ENCODE results near the gene TOR2A.

DNA sequence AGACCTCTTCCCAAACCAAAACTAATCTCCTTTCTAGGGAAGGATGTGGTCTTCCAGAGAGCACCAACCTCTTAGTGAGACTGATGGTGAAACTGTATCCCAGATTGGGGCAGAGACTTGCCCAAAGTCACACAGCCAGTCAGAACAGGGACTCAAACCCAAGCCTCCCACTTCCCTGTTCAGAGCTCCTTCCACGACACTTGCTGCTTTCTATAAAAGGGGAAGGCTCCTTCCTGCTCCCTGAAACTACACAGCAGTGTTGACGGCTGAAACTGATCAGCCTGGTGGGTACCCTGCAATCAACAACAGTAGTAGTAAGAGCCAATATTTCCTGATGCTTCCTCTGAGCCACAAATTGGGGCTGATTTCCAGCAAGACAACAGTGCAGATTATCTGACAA lies 1.5 kb downstream of the TOR2A start:
- no peak for TF ChIP-seq POLR2A (IDR thresholded peaks at IDR 0.05; ENCODE audit: low read depth, low read length)
- no peak for TF ChIP-seq POLR2AphosphoS5 (IDR thresholded peaks at IDR 0.05; ENCODE audit: low read depth, low read length)

Measured in GM12892 (cell line).